GM19099 (cell line): ENCODE results near the gene ASPSCR1.
A peak's percentile ranks its signal among the peaks of the same experiment; 100 is the strongest.

Source experiments
- POLR2A ChIP-seq: IDR thresholded peaks from 3 replicates; pipeline ENCODE4 v1.6.1; 2011; ENCODE audit warnings: low read depth; ENCODE audit not compliant: insufficient read length; ENCODE audit errors: extremely low read depth

The ASPSCR1 gene

DNA sequence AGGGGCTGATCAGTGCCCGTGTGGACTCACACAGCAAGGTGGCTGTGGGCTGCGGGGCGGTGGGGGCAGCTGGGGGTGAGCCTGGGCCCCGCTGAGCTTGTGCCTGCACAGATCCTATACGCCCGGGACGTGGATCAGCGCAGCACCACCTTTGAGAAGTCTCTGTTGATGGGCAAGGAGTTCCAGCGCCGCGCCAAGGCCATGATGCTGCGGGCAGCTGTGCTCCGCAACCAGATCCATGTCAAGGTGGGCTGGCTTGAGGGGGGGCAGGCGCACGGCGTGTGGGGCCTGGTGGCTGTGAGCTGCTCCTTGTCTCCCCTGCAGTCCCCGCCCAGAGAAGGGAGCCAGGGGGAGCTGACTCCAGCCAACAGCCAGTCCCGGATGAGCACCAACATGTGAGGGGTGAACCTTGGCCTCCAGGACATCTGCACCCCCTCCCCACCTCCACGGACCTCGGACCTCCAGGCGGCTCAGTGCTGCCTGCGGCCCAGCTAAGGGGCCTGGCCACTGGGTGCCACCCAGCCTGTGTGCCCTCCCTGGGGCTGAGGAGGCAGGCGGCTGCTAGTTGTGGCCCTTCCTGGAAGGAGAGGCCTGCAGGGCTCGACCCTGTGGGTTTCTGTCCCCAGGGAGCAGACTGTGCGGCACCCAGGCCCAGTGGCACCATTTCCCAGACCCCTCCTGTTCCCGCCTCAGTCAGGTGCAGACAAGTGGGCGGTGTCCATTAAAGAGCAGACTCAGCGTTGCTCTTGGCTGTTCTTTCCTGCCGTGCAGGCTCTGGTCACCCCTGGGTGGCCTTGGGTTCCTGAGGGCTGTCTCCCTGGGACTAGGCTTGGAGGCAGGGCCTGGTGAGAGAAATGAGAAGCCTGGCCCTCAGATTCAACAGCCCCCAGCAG lies 79.5 kb downstream of the ASPSCR1 start:
- TF ChIP-seq POLR2A, result no peak

DNA sequence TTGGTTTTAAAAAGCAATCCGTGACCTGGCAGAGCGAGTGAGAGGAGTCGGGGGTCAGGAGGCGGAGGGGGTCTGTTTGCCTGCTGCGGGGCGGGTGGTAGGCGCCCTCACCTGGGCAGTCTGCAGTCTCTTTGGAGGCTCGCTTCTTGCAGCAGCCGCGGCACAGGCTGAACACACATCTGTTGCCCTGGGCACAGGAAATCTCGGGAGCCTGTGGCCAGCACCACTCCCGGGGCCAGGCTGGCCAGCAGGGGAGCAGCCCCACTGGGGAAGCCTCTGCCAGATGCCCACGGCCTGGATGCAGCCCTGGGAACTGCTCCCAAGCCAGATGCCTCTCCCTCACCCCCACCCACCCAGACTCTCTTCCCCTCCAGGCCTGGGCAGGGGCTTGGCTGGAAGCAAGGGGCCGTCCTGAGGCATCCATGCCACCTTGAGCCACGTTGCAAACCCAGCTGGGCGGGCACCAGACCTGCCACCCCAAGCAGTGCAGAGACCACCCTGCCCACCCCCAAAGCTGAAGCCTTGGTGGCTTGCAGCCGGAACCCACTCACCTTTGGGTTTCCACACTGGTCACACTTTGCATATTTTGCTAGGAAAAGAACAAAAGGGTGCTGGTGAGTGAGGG lies 80.9 kb downstream of the ASPSCR1 start:
- no peak for TF ChIP-seq POLR2A

DNA sequence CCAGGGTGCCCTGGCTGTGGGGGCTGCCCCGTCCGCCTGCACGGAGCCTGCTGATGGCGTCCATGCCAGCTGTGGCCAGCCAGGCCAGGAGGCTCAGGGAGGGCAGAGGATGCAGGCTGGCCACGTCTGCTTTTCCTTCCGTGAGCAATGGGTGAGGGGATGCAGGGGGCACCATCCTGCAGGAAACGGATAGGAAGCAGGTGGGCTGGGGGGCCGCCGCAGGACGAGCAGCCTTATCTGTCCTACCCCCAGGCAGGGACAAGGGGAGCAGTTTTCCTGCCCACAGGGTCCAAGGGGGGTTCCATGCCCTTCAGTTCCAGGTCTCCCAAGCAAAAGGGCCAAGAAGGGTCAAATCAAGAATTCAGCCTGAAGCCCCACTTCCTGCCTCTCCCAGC lies 81.4 kb downstream of the ASPSCR1 start:
- TF ChIP-seq POLR2A, result no peak

DNA sequence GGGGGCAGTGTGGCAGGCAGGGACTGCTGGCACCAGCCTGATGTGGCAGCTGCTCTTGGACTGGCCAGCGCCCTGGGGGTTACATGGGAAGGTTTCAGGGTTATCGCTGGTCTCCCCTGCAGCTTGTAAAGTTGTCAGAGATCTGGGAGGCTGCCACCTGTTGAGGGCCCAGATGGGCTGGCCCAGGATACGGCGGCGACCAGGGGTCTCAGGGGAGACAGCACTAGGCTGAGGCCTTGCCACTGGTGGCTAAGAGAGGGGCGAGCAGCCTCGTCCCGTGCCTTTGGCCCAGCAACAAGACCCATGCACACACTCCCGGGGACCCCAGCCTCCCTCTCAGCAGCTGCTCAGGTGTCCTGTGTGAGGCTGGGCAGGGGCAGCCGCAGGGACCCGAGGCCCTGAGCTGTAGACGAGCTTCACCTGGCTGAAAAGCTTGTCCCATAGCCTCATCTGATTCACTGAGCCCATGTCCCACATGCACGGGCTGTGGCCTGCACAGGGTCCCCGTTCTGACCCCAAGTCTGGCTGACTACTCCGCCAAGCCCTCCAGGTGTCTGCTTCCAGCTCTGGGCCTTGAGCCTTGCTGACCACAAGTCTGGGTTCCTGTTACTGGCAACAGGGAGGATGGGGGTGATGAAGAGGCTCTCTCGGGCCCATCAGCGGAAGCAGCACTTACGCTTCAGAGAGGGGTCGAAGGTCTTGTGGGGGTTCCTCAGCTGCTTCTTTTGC lies 82.0 kb downstream of the ASPSCR1 start:
- TF ChIP-seq POLR2A, result no peak

DNA sequence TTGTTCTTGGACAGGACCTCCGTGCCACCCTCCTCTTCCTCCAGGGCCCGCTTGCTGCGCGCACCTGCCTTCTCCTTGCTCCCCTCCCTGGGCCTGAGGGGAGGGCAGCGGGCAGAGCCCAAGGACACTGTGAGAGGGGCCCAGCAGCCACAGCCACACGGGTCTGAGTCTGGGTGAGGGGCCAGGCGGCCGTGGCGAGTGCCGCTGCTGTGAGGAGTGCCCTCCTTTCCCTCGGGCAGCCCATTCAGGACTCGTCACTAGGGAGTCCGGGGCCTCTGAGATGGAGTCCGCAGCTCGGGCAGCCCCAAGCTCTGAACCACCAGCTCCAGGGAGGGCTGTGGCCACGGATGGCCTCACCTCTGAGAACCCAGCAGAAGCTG lies 82.6 kb downstream of the ASPSCR1 start:
- no peak for TF ChIP-seq POLR2A

DNA sequence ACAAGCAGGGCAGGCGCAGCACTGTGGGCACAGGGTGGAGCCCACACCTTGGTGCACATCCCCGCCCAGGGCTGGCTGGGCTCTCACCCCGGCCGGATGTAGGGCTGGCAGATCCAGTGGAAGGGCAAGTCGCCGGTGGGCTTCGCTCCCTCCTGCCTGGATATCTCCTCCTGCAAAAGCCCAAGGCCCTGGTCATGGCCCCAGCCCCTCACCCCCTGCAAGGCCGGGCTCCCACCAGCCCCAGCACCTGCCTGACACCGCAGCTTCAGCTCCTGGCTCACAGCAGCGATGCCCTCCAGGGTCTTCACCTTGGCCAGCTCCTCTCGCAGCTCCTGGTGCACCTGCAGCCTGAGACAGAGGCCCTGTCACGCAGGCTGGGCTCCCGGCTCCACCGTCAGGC lies 83.2 kb downstream of the ASPSCR1 start:
- TF ChIP-seq POLR2A, result no peak

DNA sequence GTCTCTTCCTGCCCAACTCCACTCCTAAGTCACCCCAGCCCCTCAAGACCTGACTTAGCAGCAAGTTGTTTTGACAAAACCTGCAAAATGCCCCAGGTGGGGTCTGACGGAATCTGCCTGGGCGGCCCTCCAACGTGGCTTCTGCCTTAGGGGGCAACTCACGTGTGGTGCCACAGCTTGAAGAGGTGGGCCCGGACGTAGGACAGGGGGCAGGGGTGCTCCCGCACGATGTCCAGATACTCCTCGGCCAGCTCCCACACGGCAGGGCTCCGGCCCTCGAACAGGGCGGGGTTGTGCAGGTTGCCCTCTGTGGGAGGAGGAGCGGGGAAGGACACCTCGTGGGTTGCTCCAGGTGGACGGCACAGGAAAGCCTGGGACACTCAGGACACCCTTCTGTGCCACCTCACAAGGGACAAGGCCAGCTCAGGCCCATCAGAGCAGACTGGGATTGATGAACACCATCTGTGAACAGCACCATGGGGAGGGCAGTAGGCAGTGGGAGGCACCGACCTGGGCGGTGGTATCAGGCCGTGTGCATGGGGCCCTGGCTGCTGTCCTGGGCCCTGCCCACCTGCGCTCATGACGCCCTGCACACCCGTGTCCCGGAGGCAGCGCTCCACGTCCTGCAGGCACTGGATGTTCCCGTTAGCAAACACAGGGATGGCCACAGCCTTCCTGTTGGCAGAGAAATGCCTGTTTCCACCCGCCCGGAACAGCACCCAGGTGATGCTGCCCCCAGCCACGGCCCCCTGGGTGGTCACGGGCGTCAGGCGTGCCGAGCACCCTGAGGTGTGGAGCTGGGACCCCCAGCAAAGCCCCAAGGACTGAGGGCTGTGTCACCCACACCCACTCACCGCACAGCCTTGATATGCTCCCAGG lies 83.9 kb downstream of the ASPSCR1 start:
- TF ChIP-seq POLR2A, result no peak

DNA sequence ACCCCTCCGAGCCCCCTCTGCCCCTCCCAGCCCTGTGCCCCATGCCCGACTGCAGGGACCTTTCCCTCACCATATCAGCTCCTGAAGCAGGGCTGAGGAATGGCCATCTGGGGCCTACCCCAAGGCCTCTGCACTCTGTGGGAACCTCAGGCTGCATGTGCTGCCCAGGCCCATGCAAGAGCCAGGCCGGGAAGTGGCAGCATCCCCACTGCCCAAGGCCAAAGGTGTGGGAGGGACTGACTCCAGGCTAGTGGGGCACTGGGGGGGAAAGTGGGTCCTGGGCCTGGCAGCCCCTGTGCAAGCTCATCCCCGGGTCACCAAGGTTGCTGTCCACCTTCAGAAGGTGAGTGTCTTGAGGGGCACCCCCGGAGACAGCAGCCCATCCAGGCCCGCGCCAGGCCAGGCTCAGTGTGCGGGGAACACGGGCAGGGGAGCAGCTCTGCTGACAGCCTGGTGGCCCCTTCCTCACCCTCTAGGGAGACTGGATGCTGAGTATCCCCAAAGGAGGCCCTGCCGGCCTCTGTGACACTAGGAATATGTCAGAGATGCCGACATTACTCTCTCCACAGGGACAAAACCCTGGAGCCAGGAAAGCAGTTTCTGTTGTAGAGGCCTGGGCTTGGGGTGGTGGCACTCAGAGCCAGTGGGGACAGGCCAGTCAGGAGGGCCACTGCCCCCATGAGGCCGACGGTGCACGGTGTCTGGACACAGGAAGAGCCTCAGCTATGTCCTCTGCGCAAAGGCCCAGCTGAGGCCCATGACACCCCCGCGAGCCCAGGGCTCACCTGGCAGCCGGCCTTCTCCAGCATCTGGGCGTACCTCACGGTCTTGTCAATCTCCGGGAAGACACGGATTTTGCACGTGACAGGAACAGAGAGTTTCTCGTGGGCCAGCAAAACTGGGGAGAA lies 84.9 kb downstream of the ASPSCR1 start:
- no peak for TF ChIP-seq POLR2A

DNA sequence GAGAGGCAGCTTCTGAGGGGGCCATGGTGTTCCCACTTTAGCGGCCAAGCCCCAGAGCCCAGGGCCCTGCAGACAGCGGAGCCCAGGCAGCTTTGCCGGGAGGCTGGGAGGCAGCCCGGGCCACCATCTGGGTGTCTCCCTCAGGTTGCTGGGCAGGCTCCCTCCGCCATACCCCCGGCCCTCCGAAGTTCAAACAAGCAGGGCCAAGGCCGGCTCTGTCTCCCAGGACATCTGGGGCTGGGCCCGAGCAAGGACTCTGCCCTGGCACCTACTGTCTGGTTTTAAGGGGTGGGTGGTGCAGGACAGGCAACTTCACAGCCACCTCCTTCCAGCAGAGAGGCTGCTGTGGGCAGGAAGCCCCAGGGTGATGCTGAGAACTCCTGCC lies 85.5 kb downstream of the ASPSCR1 start:
- no peak for TF ChIP-seq POLR2A

DNA sequence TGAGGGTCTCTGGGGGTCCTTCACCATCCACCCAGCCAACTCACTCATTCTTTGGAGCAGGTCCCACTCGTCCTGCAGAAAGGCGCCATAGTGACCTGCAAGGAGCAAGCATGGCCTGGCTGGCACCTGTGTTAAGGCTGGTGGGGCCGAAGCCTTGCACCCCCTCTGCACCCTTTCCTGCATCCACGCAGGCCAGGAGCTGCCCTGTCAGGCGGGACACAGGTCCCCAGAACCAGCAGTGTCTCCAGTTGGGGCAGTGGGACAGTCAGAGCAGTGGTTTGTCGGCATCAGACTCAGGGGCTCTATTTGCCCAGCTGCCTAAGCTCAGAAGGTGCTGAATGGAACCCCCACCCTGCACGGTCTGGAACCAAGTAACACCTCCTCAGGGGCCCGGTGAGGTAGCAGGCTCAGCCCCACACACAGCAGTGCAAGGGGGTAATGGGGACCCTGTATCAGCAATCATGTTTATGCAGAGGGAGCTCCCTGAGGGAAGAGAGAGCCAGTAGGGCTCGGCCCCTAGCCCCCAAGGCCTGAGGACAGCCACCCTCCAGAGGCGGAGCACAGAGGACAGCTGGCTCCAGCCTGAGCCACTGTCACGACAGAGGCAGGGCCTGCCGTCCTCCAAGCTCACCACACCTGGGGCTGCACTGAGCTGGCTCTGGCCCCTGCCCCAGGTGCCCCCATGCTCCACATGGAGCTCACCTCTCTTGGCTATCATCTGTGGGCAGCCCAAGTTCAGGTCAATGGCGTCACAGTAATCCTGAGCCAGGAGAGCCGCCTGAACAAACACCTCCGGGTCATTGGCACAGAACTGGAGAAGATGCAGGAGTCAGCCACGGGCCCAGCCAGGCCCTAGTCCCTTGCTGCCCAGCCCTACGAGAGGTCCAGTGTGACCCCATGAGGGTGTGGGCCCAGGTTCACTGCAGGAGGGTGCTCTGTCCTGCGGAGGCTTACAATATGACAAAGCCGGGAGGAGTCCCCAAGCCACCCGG lies 86.3 kb downstream of the ASPSCR1 start:
- no peak for TF ChIP-seq POLR2A

DNA sequence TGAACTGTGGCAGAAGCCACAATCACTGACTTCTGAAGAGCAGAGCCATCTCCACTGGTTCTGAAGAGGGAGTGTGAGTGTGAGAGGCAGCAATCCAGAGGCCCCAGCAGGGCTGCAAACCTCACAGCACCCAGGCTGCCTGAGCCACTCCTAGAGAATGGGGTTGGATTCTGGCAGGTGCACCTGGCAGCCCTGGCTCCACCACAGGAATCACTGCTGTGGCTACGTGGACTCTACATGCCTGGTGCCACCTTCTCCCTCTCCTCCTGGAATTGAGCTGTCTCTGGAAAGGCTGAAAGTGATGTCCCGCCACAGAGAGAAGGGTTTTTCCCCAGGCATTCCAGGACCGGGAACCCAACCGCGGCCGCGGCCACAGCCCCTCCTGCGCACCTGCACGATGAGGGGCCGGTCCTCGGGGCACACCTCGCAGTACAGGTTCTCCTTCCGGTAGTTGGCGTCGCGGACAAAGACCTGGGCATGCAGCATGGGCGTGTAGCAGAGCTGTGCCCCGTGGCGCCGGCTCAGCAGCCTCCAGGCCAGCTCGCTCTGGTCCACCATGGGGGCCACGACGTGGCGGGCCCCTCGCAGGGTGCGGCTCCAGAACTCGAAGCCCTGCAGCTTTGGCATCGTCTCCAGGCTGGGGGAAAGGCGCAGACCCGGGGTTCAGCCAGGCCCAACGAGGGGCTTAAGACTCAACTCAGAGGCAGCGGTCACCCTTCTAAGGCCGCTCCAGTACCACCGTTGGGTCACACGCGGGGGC lies 87.2 kb downstream of the ASPSCR1 start:
- TF ChIP-seq POLR2A, result no peak

DNA sequence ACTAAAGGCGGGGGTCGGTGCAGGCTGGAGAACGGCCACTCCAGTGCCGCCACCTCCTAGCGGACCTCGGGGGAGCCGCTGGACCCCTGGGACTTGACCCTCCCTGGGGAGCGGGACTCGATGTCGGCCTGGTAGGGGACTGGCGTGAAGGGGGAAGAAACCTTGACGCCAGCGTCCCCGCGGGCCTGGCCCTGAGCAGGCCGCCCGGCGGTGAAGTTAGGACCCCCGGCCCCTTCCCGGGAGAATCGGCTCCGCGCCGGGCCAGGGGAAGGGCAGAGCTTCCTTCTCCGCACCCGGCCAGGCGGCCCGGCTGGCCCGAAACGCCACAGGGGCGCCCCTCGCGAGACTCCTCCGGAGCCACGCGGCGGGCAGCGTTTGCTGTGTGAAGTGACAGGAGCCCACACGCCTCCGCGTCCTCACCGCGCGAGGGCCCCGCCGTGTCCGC lies 87.8 kb downstream of the ASPSCR1 start:
- no peak for TF ChIP-seq POLR2A

DNA sequence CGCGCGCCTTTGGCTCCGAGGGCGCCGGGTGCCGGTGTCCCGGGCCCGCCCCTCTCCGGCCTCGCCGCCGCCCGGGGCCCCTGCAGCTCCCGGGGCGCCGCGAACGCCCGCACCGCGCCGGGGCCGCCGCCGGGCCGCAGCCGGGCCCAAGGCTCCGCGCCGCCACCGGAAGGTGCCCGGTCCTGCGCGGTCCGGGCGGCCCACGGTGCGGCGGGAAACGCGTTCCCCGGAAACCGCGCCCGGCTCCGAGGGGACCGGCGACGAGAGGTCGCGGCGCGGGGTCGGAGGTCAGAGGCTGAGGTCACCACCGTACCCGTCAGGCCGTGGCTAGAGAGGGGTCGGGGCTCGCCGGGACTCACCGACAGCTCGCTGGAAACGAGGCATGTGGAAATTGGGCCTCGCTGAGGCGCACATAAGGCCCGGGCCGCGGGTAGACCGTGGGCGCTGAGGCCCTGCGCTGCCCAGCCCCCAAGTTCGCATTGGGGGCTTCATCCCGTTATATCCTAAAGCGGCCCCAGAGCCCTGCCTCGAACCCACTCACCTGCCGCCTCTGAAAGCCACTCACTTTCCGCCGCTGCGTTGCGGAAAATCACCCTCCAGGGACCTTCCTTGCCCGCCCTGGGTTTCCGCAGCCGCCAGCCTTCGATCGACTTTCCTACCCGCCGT lies 88.3 kb downstream of the ASPSCR1 start, which contains the start of gene DUS1L:
Gene DUS1L, minus strand, starts transcription at position 167 of the 666 bp plus-strand sequence. CDS start 745 bp downstream, outside the sequence.
- TF ChIP-seq POLR2A, result peak; percentile 73
